Forelimb muscle (tissue), 1 donor: ENCODE data around the gene FUCA2. TPM values are rescaled to one million over a fixed set of nuclear protein-coding genes. Genes with fewer than 3 reads are reported as not detected.
"Not testable (repeated sequence)": the region's sequence is repeated elsewhere in the genome, so short reads cannot be mapped to it uniquely, and the experiment has no call there.

Experiments
- DNase-seq: peaks from one replicate; pipeline ENCODE4 v3.0.0-alpha.2; 2013; ENCODE audit warnings: low read depth
- polyA plus RNA-seq: library from polyadenylated mRNA; unstranded; fragments of 120-200 nt; gene quantifications from one replicate; pipeline ENCODE4 v1.2.1, GENCODE V29; 2013; ENCODE audit not compliant: insufficient read length

Gene FUCA2
- polyA plus RNA-seq, 1 donor: 23.7 TPM

DNA sequence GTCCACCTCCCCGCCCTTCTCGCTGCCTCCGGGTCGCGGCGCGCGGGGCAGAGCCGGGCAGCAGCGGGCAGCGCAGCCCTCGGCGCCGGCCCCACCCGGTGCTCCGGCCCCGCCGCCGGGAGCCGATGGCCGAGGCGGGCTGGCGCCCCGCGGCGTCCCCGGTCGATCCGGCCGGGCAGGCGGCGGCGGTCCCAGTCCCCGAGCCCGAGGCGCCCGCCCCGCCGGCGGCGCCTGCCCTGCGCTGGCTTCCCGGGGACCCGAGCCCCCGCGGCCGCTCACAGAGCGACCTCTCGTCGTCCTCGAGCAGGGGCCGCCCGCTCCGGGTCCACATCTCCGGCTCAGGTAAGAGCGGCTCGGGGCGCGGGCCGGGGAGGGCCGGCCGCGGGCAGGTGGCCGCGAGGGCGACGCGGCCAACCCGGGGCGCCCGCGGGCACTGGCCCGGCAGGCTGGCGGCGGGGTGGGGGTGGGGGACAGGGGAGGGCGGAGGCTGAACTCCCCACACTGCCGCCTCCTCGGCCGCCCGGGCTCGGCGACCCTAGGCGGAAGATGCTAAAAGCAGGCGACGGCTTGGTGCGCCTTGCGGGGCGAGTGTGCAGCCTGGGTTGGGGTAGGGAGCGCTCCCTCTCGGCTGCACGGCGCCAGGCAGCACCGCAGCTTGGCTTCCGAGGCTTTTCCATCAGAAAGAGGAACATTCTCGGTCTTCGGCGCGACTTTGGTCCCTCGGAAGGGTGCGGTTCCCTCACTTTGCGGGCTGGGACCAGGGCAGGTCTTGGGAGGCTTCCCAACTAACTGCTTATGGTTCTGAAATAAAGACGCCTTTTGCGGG lies 25.6 kb upstream of the FUCA2 start:
- no peak for DNase-seq

DNA sequence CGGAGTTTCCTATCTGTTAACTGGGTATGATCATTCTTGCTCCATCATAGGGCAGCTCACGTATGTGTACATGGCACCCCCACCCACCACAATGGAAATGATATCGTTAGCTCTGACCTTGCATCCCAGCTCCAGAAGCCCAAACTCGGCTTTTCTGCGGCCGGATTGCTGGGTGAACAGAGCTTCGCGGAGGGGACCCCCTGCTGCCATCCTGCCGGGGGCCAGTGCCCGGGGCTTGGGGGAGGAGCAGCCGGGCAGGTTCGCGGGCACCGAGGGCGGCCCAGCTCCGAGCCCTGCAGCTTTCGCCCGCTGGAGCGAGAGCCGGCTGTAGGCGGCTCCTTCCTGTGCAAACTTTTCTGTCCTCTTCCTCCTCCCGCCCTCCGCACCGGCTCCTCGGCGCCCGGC lies 24.9 kb upstream of the FUCA2 start:
- no peak for DNase-seq

DNA sequence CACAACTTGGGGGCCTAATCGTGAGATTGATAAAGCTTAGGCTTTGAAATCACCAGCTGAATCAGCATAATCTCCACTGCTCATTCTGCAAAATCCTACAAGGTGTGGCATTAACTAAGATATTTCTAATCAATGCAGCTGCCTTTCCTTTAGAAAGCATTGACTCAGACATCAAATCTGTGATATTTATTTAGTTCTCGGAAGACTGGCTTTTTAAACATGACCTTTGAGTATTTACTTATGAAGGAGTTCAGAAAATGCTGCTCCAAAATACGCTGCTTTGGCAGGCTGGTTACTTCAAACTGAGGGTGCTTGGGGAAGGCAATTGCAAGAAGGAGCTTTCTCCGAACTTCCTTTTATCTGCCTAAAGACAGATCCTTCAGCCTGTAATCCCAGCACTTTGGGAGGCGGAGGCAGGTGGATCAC lies 23.7 kb upstream of the FUCA2 start:
- no peak for DNase-seq

DNA sequence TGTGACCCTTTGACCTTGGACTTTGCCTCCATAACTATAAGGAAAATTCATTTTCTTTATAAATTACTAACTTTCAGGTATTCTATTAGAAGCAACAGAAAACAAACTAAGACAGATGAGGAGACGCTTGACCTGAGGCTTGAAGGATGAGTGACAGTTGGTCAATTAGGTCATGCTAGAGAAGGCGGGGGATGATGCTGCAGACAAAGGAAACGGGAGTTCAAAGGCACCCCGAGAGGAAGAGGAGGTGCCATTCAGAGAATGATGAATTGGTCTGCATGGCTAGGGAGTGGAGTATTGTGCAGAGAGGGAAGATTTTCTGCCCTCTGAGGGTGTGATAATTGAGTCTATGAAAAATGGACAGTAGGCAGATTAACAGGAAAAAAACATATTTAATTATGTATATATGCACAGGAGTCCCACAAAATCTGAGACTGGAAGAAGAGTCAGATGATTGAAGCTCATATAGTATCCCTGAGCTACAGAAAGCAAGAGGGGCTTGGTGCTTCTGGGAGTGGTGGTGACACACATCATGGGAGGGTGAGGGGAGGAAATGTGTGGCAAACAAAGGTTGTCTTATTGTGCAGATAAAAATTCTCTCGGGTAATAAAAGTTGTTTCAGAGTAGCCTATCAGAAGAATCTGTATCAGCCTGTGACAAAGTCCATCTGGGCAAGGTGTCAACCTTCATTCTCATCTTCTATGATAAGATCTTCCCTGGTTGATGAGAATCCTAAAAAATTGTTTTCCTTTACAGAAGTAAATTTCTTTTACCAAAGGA lies 20.4 kb upstream of the FUCA2 start:
- no peak for DNase-seq

DNA sequence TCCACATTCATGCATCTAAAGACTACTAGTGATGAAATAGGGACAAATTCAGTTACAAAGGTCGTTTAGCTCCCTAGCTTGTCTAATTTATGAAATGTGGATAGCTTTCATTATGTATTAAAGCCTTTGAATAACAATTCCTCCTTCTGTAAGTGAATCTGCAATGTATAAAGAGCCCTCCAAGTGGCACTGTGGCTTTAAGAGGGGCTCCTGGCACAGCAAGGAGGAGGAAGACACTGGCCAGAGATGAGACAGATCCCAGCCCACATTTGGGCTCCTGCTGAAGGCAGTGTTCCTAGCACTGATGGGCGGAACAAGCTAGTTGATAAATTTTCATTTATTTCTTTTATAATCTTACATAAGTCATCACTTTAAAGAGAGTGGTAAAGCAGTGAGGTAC lies 17.6 kb upstream of the FUCA2 start:
- DNase-seq: no peak

DNA sequence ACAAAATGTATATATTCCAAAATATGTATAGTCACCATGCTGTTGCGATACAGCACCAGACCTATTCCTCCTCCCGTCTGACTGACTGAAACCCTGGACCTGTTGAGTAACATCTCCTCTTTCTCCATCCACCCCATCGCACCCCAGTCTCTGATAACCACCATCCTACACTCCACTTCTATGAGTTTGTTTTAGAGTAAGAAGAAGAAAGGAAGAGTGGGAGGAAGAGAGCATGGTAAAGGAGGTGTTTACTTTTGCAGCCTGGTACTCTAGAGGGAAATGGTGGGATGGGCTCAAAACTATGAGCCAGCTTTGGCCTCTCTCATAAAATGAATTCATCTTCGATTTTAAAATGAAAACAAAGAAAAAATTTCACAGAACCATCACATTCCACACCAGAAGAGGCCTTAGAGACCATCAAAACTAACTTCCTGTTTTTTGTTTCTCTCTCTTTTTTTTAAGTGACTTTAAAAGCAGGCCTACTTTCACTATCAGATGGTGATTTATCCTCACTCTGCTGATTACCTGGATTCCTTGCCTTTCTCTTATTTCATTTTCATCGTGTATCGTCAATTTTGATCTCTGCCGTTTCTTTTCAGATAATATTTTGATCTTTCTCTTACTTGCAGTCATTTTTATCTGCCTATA lies 16.8 kb upstream of the FUCA2 start:
- no peak for DNase-seq

DNA sequence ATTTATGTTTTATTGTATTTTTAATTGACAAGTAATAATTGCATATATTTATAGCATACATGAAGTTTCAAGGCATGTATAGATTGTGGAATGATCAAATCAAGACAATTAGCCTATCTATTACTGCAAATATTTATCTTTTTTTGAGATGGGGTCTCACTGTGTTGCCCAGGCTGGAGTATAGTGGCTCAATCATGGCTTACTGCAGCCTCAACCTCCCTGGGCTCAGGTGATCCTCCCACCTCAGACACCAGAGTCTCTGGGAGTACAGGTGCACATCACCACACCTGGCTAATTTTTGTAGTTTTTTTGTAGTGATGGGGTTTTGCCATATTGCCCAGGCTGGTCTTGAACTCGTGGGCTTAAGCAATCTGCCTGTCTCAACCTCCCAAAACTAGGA lies 16.2 kb upstream of the FUCA2 start:
- DNase-seq: no peak

DNA sequence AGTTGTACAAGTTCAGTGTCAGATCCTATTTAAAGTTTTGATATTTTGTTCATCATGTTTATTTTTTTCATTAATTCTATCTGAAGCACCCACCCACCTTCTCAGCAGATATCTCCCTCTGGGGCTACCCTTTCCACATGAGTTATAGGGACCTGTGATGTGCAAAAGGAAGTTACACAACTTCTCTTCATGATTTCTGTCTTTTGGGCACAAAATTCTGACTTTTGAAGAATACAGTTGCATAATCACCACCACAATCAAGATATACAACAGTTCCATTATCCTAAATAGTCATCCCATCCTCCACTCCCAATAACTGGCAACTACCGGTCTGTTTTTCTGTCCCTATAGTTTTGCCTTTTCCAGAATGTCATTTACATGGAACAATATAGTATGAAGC lies 13.8 kb upstream of the FUCA2 start:
- no peak for DNase-seq

DNA sequence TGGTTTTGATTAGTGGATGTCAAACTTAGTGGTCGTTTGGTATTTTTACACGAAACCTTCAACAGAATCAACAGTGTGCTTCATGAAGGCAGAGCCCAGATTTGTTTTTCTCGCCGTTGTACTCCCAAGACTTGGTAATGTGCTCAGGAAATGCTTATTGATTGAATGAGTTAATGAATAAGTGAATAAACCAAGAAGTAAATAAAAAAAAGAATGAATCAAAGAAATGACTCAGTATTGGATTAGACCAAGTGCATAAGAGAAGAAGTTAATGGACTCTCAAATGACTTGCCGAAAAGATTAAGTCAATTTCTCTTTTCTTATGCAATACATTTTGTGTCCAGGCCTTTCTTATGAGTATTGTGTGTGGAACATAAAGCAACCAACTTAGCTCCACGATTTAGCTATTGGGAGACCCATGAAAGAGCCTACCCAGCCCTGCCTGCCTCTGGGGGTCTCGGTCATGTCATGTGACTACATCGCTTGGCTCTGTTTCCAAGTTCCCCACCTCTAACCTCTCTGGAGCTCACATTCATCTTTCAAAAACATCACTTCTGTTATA lies 10.6 kb upstream of the FUCA2 start:
- DNase-seq: no peak

DNA sequence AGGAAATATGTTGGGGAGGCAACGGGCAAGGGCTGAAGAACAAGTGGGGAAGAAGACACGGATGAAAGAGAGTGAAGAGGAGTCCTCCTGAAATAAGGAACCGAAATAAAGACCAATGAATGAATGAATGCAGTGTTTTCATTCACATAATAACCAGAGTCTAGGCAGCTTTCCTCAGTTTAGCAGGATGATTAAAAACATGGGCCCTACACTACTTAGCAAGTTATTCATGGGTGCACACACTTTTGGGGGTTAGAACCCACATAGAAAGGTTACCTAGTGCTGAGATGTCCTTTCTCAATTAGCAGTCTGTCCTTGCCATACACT lies 5.9 kb upstream of the FUCA2 start:
- DNase-seq: no peak

DNA sequence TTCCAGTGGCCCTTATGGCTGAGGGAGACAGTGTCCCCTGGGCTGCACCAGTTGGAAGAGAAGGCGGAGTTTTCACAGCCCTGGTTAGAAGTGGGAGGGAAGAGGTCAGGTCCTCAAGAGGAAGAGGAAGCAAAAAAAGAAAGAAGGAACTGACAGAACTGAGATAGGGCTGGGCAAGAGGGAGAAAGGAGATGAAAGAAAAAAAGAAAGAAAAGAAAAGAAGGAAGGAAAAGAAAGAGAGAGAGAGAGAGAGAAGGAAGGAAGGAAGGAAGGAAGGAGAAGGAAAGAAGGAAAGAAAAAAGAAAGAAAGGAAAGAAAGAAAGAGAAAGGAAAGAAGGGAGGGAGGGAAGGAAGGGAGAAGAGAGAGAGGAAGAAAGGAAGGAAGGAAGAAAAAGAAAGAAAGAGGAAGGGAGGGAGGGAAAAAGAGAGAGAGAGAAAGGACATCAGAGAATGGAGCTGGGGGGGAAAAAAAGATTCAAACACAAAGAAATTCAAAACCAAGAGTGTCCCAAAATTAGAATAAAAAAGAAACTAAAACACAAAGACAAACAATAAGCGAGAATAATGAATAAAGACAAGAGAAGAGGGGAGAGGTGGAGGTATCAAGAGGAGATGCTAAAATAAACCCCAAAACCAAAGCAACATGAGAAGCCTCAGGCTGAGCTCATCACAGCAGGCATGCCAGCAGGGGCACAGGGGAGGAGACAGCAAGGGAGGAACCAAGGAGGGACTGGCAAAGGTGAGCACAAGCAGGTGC lies 5.3 kb upstream of the FUCA2 start:
- DNase-seq: no peak

DNA sequence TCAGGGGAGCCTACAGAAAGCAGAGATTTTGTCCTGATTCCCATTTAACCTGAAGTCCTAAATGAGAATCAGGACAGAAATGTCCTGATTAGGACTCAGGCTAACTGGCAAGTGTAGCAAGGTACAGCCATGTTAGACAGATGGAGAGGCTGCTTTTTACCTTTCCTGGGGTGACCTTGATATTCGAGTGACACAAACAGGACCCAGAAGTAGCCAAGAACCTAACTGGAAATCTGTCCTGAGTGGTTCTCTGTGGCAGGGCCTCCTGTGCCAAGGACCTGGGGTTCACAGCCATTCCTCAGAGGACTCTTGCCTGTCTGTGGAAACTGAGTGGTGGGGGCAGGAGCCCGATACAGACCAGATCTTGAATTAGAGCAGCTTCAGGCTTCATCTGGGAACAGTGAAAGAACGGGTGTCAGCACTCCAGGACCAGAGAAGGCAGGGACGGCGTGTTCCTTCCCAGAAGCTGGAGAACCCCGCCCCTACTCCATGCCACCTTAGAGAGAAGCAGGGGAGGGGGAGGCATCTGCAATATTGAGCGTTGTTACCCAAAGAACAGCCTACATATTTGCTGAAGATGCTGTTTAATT lies 4.3 kb upstream of the FUCA2 start:
- no peak for DNase-seq

DNA sequence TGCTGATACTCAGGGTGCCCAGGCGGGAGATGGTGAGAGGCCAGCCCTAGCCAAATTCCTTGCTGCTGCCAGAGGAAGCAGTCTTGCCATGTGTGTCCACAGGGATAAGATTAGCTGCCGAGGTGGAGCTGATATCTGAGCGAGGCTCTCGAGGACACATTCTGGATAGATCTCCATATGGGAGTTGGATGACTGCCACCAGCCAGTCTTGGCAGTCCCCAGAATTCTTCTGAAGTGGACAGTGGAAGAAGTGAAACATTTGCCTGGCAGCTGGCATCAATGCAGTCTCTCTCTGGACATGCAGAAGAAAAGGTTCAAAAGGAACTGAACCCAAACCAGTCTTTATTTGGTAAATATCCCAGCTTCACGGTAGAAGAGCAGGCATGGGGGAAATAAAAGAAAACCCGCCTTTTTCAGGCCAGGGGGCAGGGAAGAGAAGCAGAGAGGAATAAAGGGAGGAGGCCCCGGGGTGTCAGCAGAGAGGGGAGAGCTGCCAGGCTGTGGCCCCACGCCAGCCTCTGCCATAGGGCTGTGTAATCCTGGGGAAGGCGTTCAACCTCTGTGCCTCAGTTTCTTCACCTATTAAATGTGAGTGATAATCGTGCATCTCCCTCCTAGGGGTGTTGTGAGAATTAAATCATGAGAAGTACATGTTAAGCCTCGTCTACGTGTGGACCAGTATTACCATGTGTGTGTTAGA lies 3.7 kb upstream of the FUCA2 start:
- DNase-seq: no peak

DNA sequence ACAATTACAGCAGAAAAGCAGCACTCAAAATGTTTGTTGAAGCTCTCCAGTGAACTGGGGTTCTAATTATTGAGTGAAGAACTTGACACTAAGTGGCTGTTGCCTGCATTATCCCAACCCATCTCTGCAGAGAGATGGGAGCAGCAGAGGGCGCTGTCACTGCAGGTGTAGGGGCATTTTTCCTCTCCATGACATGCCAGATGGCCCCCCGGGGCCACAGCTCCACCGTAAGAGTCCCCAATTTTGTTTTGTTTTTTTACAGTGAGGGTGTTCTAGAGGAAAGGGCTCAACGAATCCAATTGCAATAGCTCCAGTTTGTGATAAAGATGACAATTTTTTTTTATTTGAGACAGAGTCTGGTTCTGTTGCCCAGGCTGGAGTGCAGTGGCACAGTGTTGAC lies 1.9 kb upstream of the FUCA2 start:
- no peak for DNase-seq

DNA sequence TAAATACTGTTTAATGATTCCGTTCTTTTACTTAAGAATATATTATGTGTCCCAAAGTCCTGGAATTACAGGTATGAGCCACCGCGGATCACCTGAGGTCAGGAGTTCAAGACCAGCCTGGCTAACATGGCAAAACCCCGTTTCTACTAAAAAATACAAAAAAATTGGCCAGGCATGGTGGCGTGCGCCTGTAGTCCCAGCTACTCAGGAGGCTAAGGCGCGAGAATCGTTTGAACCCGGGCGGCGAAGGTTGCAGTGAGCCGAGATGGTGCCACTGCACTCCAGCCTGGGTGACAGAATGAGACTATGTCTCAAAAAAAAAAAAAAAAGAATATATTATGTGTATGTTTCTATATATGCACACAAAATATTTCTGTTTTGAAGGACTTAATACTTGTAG lies 1.2 kb downstream of the FUCA2 start:
- not testable (repeated sequence) for DNase-seq

DNA sequence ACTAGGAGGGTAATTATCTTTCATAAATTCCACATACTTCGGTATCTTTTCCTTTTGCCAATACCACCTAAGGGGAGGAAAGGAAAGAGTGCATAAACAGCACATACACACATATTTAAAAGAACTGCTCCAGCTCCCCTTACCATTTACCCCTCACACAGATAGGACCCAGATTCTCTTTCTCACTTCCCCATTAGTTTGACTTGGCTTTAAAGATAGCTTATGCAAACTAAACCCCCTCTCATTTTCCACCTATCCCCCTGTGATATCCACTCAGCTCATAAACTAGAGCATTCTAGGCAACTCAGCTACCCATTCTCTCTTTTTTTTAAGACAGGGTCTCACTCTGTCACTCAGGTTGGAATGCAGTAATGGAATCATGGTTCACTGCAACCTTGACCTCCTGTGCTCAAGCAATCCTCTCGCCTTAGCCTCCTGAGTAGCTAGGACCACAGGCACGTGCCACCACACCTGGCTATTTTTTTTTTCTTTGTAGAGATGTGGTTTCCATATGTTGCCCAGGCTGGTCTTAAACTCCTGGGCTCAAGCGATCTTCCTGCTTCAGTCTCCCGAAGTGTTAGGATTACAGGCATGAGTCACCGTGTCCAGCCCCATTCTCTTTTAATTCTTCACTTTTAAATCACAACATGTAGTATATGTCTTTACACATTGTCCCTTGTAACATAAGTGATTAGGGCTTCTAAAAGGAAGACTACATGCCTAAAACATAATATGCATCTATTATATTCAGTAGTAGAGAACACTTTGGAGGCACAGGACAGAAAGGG lies 4.0 kb downstream of the FUCA2 start:
- DNase-seq: no peak

DNA sequence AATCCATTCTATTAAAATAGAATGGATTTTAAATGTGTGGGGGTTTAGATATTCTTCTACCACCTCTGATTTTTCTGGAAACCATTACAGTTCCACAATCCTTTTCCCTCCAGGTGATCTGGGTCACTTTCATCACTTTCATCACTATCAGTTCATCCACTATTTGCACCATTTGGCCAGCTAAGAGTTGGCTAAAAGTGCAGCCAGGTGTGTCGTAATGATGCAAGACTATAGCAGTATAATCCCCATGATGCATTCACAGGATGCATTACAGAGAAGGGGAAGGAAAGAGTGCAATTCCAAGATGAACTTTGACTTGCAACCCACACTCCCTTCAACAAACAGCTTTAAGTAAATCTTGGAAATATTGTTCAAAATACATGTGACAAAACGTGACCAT lies 4.9 kb downstream of the FUCA2 start:
- DNase-seq: no peak

DNA sequence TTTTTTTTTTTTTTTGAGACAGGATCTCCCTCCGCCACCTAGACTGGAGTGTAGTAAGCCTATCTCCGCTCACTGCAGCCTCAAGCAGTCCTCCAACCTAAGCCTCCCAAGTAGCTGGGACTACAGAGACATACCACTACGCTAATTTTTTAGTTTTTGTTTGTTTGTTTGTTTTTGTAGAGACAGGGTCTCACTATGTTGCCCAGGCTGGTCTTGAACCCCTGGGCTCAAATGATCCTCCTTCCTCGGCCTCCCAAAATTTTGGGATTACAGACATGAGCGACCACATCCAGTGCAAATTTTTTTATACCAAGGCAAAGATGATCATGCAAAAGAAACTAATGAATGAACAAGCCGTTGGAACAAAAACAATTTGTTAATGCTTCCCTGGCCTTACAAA lies 5.3 kb downstream of the FUCA2 start:
- DNase-seq: no peak

DNA sequence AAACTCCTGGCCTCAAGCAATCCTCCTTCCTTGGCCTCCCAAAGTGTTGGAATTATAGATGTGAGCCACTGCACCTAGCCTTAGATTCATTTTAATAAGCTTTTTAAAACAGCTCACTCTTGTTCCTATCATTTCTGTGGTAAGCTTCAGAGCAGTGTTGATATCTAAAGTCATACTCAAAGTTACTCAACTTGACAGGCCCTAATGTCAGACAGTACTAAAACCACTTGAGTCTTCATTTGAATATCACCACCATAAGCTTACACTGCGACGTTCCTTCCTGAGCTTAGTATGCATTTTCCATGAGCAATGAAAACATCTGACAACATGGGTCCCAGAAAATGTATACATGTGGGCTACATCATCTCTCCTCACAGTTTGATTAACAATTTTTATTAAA lies 6.0 kb downstream of the FUCA2 start:
- no peak for DNase-seq

DNA sequence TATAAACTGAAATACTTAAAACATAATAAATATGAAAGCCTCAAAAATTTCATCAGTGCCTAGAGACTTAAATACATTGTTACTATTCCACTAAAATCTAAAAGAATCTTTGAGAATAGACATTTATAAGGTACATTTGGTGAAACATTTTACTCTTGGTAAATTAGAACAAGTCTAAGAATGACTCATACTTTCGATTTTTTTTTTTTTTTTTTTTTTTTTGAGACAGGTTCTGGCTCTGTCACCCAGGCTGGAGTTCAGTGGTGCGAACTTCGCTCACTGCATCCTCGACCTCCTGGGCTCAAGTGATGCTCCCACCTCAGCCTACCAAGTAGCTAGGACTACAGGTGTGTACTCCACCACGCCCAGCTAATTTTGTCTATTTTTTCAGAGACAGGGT lies 6.4 kb downstream of the FUCA2 start:
- DNase-seq: no peak
